H1 (cell line): Measurements from ENCODE around the gene ARHGAP42. TPM values are rescaled to one million over a fixed set of nuclear protein-coding genes. Genes with fewer than 3 reads are reported as not detected.

Experiments used
- CTCF ChIA-PET: fragments of 300-600 bp; sonication (Branson Sonifier 250); formaldehyde crosslinking; loops from one replicate; lab custom pipeline; 2021; ENCODE audit not compliant: partially characterized antibody; lab: Charles Lee
- POLR2A ChIA-PET: fragments of 300-600 bp; sonication (Branson Sonifier 250); formaldehyde crosslinking; loops from one replicate; lab custom pipeline; 2021; ENCODE audit warnings: inconsistent platforms; ENCODE audit not compliant: partially characterized antibody; lab: Charles Lee
- DNase-seq, 2 experiments: peaks; one replicate each; pipeline versions ENCODE4 v3.0.0 to v3.0.0-alpha.2; 2010 to 2022; ENCODE audit warnings: low spot score in 2 of 2, low read depth in 1 of 2, mixed read lengths in 1 of 2
- FAIRE-seq: peaks from 2 replicates; lab custom pipeline; 2011; peaks lifted over from hg19 to GRCh38; lab: Jason Lieb, UNC
- H2AFZ ChIP-seq: 2 replicates; pipeline ENCODE4 v1.8.1; 2012; ENCODE audit warnings: low read length, inconsistent platforms
- H2AK5ac ChIP-seq: 2 replicates; pipeline ENCODE4 v1.6.1; 2013; ENCODE audit warnings: low read depth, low read length
- H2BK120ac ChIP-seq: replicated peaks from 2 replicates; pipeline ENCODE3; 2013; ENCODE audit warnings: low read depth, low read length, inconsistent platforms
- H2BK12ac ChIP-seq: 2 replicates; pipeline ENCODE4 v1.6.1; 2013; ENCODE audit warnings: low read depth, low read length
- H2BK15ac ChIP-seq: 2 replicates; pipeline ENCODE4 v1.6.1; 2013; ENCODE audit warnings: low read length
- H2BK20ac ChIP-seq: 2 replicates; pipeline ENCODE4 v1.6.1; 2013; ENCODE audit warnings: low read length
- H2BK5ac ChIP-seq: 2 replicates; pipeline ENCODE4 v1.6.1; 2013; ENCODE audit warnings: low read depth, low read length
- H3K14ac ChIP-seq: 2 replicates; pipeline ENCODE4 v1.6.1; 2013; ENCODE audit warnings: inconsistent platforms; ENCODE audit not compliant: insufficient read length
- H3K18ac ChIP-seq: 2 replicates; pipeline ENCODE4 v1.6.1; 2013; ENCODE audit warnings: low read length; ENCODE audit errors: extremely low read depth
- H3K23ac ChIP-seq: 2 replicates; pipeline ENCODE4 v1.6.1; 2013; ENCODE audit warnings: inconsistent platforms; ENCODE audit not compliant: insufficient read length
- H3K23me2 ChIP-seq: 2 replicates; pipeline ENCODE4 v1.6.1; 2013; ENCODE audit warnings: low read depth, low read length
- H3K27ac ChIP-seq: 2 replicates; pipeline ENCODE4 v1.6.1; 2011; ENCODE audit warnings: low read depth, low read length, inconsistent platforms
- H3K27me3 ChIP-seq, 4 experiments: replicated peaks in 1 of 4; 1 replicate in 1 of 4; 2 replicates in 3 of 4; pipeline versions ENCODE4 v1.6.1 to v1.8.1; 2011 to 2013; ENCODE audit warnings: low read length in 3 of 4, mild to moderate bottlenecking in 3 of 4, inconsistent platforms in 2 of 4, mixed read lengths in 2 of 4, moderate library complexity in 1 of 4; ENCODE audit not compliant: control insufficient read depth in 3 of 4, insufficient read depth in 3 of 4; ENCODE audit errors: extremely low read depth in 1 of 4
- H3K36me3 ChIP-seq, 4 experiments: 2 replicates each; pipeline versions ENCODE4 v1.6.1 to v1.8.1; 2011 to 2013; ENCODE audit warnings: mild to moderate bottlenecking in 4 of 4, low read length in 3 of 4, moderate library complexity in 2 of 4, control low read depth in 1 of 4, inconsistent platforms in 1 of 4; ENCODE audit not compliant: insufficient read depth in 4 of 4, control insufficient read depth in 2 of 4
- H3K4ac ChIP-seq: replicated peaks from 2 replicates; pipeline ENCODE3; 2013; ENCODE audit warnings: low read length, low read depth, mixed read lengths, inconsistent platforms; ENCODE audit not compliant: insufficient read length
- H3K4me1 ChIP-seq, 4 experiments: replicated peaks in 1 of 4; 1 replicate in 1 of 4; 2 replicates in 3 of 4; pipeline versions ENCODE4 v1.6.1 to v1.8.1; 2011 to 2013; ENCODE audit warnings: low read length in 3 of 4, inconsistent platforms in 2 of 4, mixed read lengths in 1 of 4; ENCODE audit not compliant: insufficient read depth in 4 of 4, control insufficient read depth in 3 of 4
- H3K4me2 ChIP-seq, 2 experiments: 2 replicates each; pipeline versions ENCODE4 v1.6.1 to v1.8.1; 2011 to 2013; ENCODE audit warnings: low read depth in 2 of 2, low read length in 2 of 2, control low read depth in 1 of 2, inconsistent platforms in 1 of 2, mild to moderate bottlenecking in 1 of 2; ENCODE audit not compliant: insufficient read depth in 1 of 2
- H3K4me3 ChIP-seq, 4 experiments: fragments of 200-600, 300-600 bp in 1 of 4; sonication (generic), shearing (Covaris generic), sonication (Bioruptor Twin) in 1 of 4; 2 replicates each; pipeline versions ENCODE4 v1.5.1 to v1.8.1; 2011 to 2016; ENCODE audit warnings: low read length in 4 of 4, low read depth in 3 of 4, control low read depth in 2 of 4, inconsistent platforms in 2 of 4, mild to moderate bottlenecking in 2 of 4, mixed read lengths in 1 of 4, moderate library complexity in 1 of 4; ENCODE audit not compliant: insufficient read depth in 2 of 4; ENCODE audit errors: extremely low read depth in 1 of 4
- H3K56ac ChIP-seq: replicated peaks from 2 replicates; pipeline ENCODE3; 2013; ENCODE audit warnings: low read depth, mild to moderate bottlenecking, mixed read lengths, low read length, inconsistent platforms; ENCODE audit not compliant: insufficient read length
- H3K79me1 ChIP-seq: 2 replicates; pipeline ENCODE4 v1.6.1; 2013; ENCODE audit warnings: low read depth, low read length, control low read depth
- H3K79me2 ChIP-seq, 2 experiments: 2 replicates each; pipeline versions ENCODE4 v1.6.1 to v1.8.1; 2012 to 2013; ENCODE audit warnings: low read length in 2 of 2, mild to moderate bottlenecking in 2 of 2, inconsistent platforms in 1 of 2; ENCODE audit not compliant: insufficient read depth in 2 of 2, control insufficient read depth in 1 of 2
- H3K9ac ChIP-seq, 4 experiments: replicated peaks in 1 of 4; 1 replicate in 1 of 4; 2 replicates in 3 of 4; pipeline versions ENCODE4 v1.6.1 to v1.8.1; 2011 to 2013; ENCODE audit warnings: low read depth in 3 of 4, low read length in 3 of 4, control low read depth in 2 of 4, mild to moderate bottlenecking in 2 of 4, moderate library complexity in 2 of 4, inconsistent platforms in 1 of 4; ENCODE audit errors: extremely low read depth in 1 of 4
- H3K9me3 ChIP-seq, 2 experiments: 2 replicates each; pipeline versions ENCODE4 v1.6.1 to v1.8.1; 2012 to 2013; ENCODE audit warnings: mild to moderate bottlenecking in 2 of 2, moderate library complexity in 2 of 2, control low read depth in 1 of 2, inconsistent platforms in 1 of 2, low read depth in 1 of 2, low read length in 1 of 2, mixed read lengths in 1 of 2; ENCODE audit not compliant: insufficient read depth in 2 of 2
- H4K20me1 ChIP-seq, 2 experiments: replicated peaks in 1 of 2; 2 replicates each; pipeline versions ENCODE3 to v1.8.1; 2011 to 2013; ENCODE audit warnings: inconsistent platforms in 2 of 2, low read length in 2 of 2, mild to moderate bottlenecking in 1 of 2; ENCODE audit not compliant: insufficient read depth in 2 of 2, control insufficient read depth in 1 of 2
- H4K5ac ChIP-seq: 2 replicates; pipeline ENCODE4 v1.6.1; 2013; ENCODE audit warnings: low read length, low read depth, mixed read lengths, inconsistent platforms; ENCODE audit not compliant: insufficient read length
- H4K8ac ChIP-seq: 2 replicates; pipeline ENCODE4 v1.8.0; 2013; ENCODE audit warnings: mild to moderate bottlenecking, moderate library complexity, low read length, inconsistent platforms; ENCODE audit not compliant: insufficient read depth; ENCODE audit errors: extremely low read depth
- H4K91ac ChIP-seq: replicated peaks from 2 replicates; pipeline ENCODE3; 2013; ENCODE audit warnings: low read length, mixed read lengths, inconsistent platforms; ENCODE audit not compliant: insufficient read length
- CBX8 ChIP-seq: fragments of 300-800, 300-1000 bp; sonication (generic); IDR thresholded peaks from 2 replicates; pipeline ENCODE4 v1.7.1; 2016; ENCODE audit warnings: low read depth, low read length, borderline replicate concordance
- RFX5 ChIP-seq: IDR thresholded peaks from 2 replicates; pipeline ENCODE4 v1.6.1; 2011; ENCODE audit warnings: low read depth, low read length, improper control_type of control experiment, borderline replicate concordance
- SP2 ChIP-seq: IDR thresholded peaks from 2 replicates; pipeline ENCODE4 v1.6.1; 2012; ENCODE audit warnings: mild to moderate bottlenecking, low read length, inconsistent platforms
- TBP ChIP-seq: IDR thresholded peaks from 2 replicates; pipeline ENCODE4 v1.6.1; 2011; ENCODE audit warnings: low read depth, low read length, improper control_type of control experiment
- polyA plus RNA-seq, 7 experiments: library from polyadenylated mRNA; depleted of rRNA in 3 of 7; stranded (reverse) in 5 of 7; unstranded in 2 of 7; fragments of >200 nt in 5 of 7; fragments of 200-250 nt in 2 of 7; gene quantifications; 1 replicate in 5 of 7; 2 replicates in 1 of 7; 4 replicates in 1 of 7; pipeline versions ENCODE4 v1.2.1 to v1.2.3, GENCODE V29; 2011 to 2013; ENCODE audit warnings: missing spikeins in 2 of 7, mixed read lengths in 2 of 7
- total RNA-seq: library from RNA; stranded (reverse); fragmentation: NEBNext Ultra II Directional; extraction: Animal tissue kit (Norgen Biotek cat#: 25700); gene quantifications from 2 replicates; pipeline ENCODE4 v1.2.1, GENCODE V29; 2021

ARHGAP42 gene
- total and polyA plus RNA-seq, 2 of the 8 experiments (the other 6 are each of a cell fraction or from before 2014, with no cell fraction given), result 22.2 to 33.5 TPM

DNA sequence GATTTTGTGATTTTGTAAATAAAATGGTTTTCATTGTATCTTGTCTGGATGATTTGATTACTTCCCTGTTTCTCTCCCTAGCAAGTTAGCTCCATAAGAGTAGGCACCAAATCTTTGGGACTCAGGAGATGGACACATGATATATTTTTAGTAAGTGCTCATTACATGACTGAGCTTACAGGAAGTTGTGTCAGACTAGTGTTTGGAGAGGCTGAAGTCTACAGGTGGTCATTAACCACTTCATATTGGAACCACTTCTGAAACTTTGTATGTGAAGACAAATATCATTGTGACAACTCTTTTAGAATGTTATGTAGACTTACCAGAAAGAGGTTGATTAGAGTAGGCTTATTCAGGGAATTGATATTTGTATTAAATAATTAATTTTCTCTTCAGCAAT lies 19.1 kb downstream of the ARHGAP42 start:
- POLR2A ChIA-PET, result interaction anchor here (1.4 kb wide), 1 partner anchor 13 kb away, joined by 4 read pairs; no protein-coding TSS in a partner anchor
- H3K27ac ChIP-seq, result no peak overlapping the region

More for the DNA sequence above, 19.1 kb downstream of the ARHGAP42 start:
- Histone ChIP-seq H4K20me1 (no peaks in the 10 kb centered on the region), H2BK15ac (no peak overlapping the region), H3K4me3 (no peak overlapping the region), H3K18ac (no peak overlapping the region), H2AK5ac (no peak overlapping the region), H3K27me3 (no peaks in the 10 kb centered on the region), H3K9me3 (no peaks in the 10 kb centered on the region), H3K23me2 (no peaks in the 10 kb centered on the region), H3K36me3 (peaks cover 0 to 3% (median under 1%) of the 10 kb centered on the region in 4 experiments; a peak in 2 of 8 replicates), H3K4me2 (no peak overlapping the region), H2BK120ac (no peak overlapping the region), H3K4ac (no peak overlapping the region), H2BK12ac (no peak overlapping the region), H4K5ac (no peak overlapping the region), H3K79me1 (no peaks in the 10 kb centered on the region), H3K9ac (no peak overlapping the region), H3K23ac (no peak overlapping the region), H3K14ac (no peak overlapping the region), H2AFZ (no peak overlapping the region), H4K91ac (no peak overlapping the region), H3K56ac (no peak overlapping the region), H3K79me2 (peaks cover 0 to 86% of the 10 kb centered on the region in 2 experiments; a peak in 3 of 4 replicates), H4K8ac (no peak overlapping the region), H3K4me1 (peaks cover 0 to 5% (median 4%) of the 10 kb centered on the region in 4 experiments; a peak in 3 of 7 replicates), H2BK5ac (no peak overlapping the region), H2BK20ac (no peak overlapping the region)
- TF ChIP-seq TBP, result no peak
- TF ChIP-seq SP2, result no peak
- TF ChIP-seq RFX5, result no peak
- no peak for TF ChIP-seq CBX8
- CTCF ChIA-PET, result interaction anchor here (0.7 to 2.9 kb wide), 4 partner anchors 11 to 149 kb away, joined by 3 to 12 read pairs (median 3); no protein-coding TSS in a partner anchor
- no peak for FAIRE-seq
- DNase-seq, result no peak
